Measurements from ENCODE around the gene HIP1. TPM values are rescaled to one million over a fixed set of nuclear protein-coding genes. Genes with fewer than 3 reads are reported as not detected.

Gene HIP1
- total and polyA plus RNA-seq, 4 donors: 10.2 to 51.2 (median 28.6) TPM

- Histone ChIP-seq H3K4me1 (ENCODE audit: control insufficient read depth in 5 of 5, insufficient read depth in 5 of 5, low read length in 5 of 5) (peaks cover 0 to 14% (median 6%) of the 10 kb centered on the region in 5 donors), H3K9me3 (ENCODE audit: control insufficient read depth in 4 of 4, insufficient read depth in 3 of 4, low read length in 3 of 4) (no peaks in the 10 kb centered on the region), H3K27me3 (ENCODE audit: control insufficient read depth in 3 of 3, insufficient read depth in 3 of 3, low read length in 2 of 3) (no peaks in the 10 kb centered on the region), H3K4me3 (peak overlapping the region; percentile 79), H3K27ac (ENCODE audit: low read depth in 1 of 2, low read length in 1 of 2) (peak overlapping the region in 1 of 2 donors; percentile 92), H3K9ac (ENCODE audit: insufficient read depth in 1 of 2, low read length in 2 of 2) (peak overlapping the region; percentile 16 to 31), H3K36me3 (ENCODE audit: control insufficient read depth in 4 of 4, insufficient read depth in 4 of 4, low read length in 4 of 4) (no peaks in the 10 kb centered on the region)
- DNase-seq (peak; percentile 57 to 67 (median 63)), ATAC-seq (ENCODE audit: insufficient read depth, low FRiP score) (no peak)
- TF ChIP-seq CTCF (IDR thresholded peaks at IDR 0.05; ENCODE audit: control extremely low read depth, extremely low read depth): no peak
- WGBS, 2 donors: 8 to 13% methylated on average over 18 of the region's 18 CpGs
Measured at GRCh38 chr7:75737856-75738603, 711 bp downstream of the HIP1 start.

- Histone ChIP-seq H3K9ac (ENCODE audit: insufficient read depth in 1 of 2, low read length in 2 of 2) (no peak overlapping the region), H3K36me3 (ENCODE audit: control insufficient read depth in 4 of 4, insufficient read depth in 4 of 4, low read length in 4 of 4) (no peaks in the 10 kb centered on the region), H3K4me1 (ENCODE audit: control insufficient read depth in 5 of 5, insufficient read depth in 5 of 5, low read length in 5 of 5) (peaks cover 0 to 12% (median 6%) of the 10 kb centered on the region in 5 donors), H3K4me3 (no peak overlapping the region), H3K9me3 (ENCODE audit: control insufficient read depth in 4 of 4, insufficient read depth in 3 of 4, low read length in 3 of 4) (no peaks in the 10 kb centered on the region), H3K27me3 (ENCODE audit: control insufficient read depth in 3 of 3, insufficient read depth in 3 of 3, low read length in 2 of 3) (no peaks in the 10 kb centered on the region), H3K27ac (ENCODE audit: low read depth in 1 of 2, low read length in 1 of 2) (no peak overlapping the region)
- DNase-seq: no peak
- no peak for ATAC-seq (ENCODE audit: insufficient read depth, low FRiP score)
- WGBS, 2 donors: 92 to 95% methylated on average over 9 of the region's 9 CpGs
- no peak for TF ChIP-seq CTCF (IDR thresholded peaks at IDR 0.05; ENCODE audit: control extremely low read depth, extremely low read depth)
Measured at GRCh38 chr7:75735581-75736350, 3.0 kb downstream of the HIP1 start.

- H3K9me3 ChIP-seq (ENCODE audit: control insufficient read depth in 4 of 4, insufficient read depth in 3 of 4, low read length in 3 of 4): no peaks in the 10 kb centered on the region
- no peaks in the 10 kb centered on the region for H3K27me3 ChIP-seq (ENCODE audit: control insufficient read depth in 3 of 3, insufficient read depth in 3 of 3, low read length in 2 of 3)
- H3K36me3 ChIP-seq (ENCODE audit: control insufficient read depth in 4 of 4, insufficient read depth in 4 of 4, low read length in 4 of 4): no peaks in the 10 kb centered on the region
- peaks cover 0 to 10% (median 6%) of the 10 kb centered on the region in 5 donors for H3K4me1 ChIP-seq (ENCODE audit: control insufficient read depth in 5 of 5, insufficient read depth in 5 of 5, low read length in 5 of 5)
- H3K9ac ChIP-seq (ENCODE audit: insufficient read depth in 1 of 2, low read length in 2 of 2): no peak overlapping the region
- ATAC-seq (ENCODE audit: insufficient read depth, low FRiP score): no peak
- TF ChIP-seq CTCF (IDR thresholded peaks at IDR 0.05; ENCODE audit: control extremely low read depth, extremely low read depth): no peak
- DNase-seq: no peak
- H3K4me3 ChIP-seq: no peak overlapping the region
- peak overlapping the region in 1 of 2 donors; percentile 12 for H3K27ac ChIP-seq (ENCODE audit: low read depth in 1 of 2, low read length in 1 of 2)
- WGBS, 2 donors: 75 to 84% methylated on average over 9 of the region's 9 CpGs
Measured at GRCh38 chr7:75734586-75735458, 3.9 kb downstream of the HIP1 start.
